ENCODE results near the gene NFYC.

The NFYC gene

DNA sequence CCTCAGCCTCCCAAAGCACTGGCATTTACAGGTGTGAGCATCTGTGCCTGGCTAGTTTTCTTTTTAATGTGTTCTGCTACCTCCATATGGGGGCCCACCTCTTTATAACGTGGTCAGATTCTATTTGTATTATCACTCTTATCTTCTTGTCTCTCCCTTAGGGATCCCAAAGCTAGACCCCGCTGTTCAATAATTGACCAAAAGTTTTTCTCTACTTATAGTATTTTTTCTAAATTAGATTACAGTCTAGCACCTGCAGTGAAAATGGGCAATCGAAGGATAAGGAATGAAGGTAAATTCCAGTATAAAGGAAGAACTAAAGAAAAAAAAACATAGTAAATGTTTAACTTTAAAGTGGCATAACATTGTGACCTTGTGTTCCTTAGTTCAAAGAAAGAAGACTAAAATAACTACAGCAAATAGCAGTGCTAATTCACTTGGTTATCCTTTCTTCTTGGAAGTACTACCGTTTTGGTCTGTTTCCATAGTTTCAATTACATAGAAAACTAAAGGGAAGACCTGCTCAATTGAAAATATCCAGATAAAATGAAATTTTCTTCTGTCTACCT lies 24.1 kb downstream of the NFYC start:
- Histone ChIP-seq H3K36me3 (replicated peaks) (no peaks in the 10 kb centered on the region), H3K27ac (no peak overlapping the region)
- in situ Hi-C loops (cut with HindIII; ENCODE audit: low pct_ligation_motif_present, low sequenced_read_pairs) = no loop called here

DNA sequence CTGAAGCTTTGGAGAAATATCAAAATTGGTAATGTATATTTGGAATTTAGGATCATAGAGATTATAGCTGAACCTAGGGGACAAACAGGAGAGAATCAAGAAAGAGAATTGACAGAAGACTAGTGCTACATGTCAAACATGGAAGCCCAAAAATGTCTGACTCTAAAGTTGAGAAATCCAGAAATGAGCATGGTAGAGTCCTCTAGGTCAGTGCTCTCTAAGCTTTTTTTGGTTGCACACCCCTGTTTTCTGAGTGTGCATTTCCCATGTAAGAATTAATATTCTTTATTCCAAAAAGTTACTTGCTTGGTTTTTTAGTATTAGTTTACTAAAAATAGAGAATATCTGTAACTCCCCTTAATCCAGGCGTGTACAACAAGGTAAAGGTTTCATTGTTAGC lies 25.6 kb downstream of the NFYC start:
- Histone ChIP-seq H3K27ac (no peak overlapping the region), H3K36me3 (replicated peaks) (no peaks in the 10 kb centered on the region), H3K27me3 (replicated peaks) (no peaks in the 10 kb centered on the region), H3K4me3 (ENCODE audit: low read depth, low read length) (no peak overlapping the region)
- TF ChIP-seq, protein P1, sequence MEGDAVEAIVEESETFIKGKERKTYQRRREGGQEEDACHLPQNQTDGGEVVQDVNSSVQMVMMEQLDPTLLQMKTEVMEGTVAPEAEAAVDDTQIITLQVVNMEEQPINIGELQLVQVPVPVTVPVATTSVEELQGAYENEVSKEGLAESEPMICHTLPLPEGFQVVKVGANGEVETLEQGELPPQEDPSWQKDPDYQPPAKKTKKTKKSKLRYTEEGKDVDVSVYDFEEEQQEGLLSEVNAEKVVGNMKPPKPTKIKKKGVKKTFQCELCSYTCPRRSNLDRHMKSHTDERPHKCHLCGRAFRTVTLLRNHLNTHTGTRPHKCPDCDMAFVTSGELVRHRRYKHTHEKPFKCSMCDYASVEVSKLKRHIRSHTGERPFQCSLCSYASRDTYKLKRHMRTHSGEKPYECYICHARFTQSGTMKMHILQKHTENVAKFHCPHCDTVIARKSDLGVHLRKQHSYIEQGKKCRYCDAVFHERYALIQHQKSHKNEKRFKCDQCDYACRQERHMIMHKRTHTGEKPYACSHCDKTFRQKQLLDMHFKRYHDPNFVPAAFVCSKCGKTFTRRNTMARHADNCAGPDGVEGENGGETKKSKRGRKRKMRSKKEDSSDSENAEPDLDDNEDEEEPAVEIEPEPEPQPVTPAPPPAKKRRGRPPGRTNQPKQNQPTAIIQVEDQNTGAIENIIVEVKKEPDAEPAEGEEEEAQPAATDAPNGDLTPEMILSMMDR (IDR thresholded peaks at IDR 0.05; ENCODE audit: low read depth, low read length, missing control alignments) = no peak
- in situ Hi-C loops (cut with HindIII; ENCODE audit: low pct_ligation_motif_present, low sequenced_read_pairs) = no loop called here
- no peak for DNase-seq

More for the DNA sequence above, 24.1 kb downstream of the NFYC start:
- DNase-seq = no peak
- TF ChIP-seq, protein P1 (IDR thresholded peaks at IDR 0.05; ENCODE audit: low read depth, low read length, missing control alignments) = no peak
- no peaks in the 10 kb centered on the region for H3K27me3 ChIP-seq (replicated peaks)
- H3K4me3 ChIP-seq (ENCODE audit: low read depth, low read length) = no peak overlapping the region

DNA sequence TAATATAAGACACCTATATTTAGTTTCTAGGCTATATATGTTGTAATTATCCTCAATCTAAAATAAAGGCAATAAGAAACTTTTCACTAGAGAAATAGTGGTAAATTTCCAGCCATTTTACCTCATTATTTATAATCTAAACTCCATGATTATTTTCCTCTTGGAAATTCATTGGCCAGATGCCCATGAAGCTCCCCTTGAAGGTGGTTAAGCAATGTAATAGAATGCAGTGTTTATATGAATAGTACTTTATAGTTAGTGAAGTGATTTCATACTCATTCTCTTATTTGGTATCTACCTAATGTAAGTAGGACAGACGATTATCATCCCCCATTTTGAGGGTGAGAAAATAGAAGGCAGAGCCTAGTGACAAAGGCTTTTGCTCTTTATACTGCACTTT lies 26.5 kb downstream of the NFYC start:
- H3K27me3 ChIP-seq (replicated peaks) = no peaks in the 10 kb centered on the region
- no peak overlapping the region for H3K27ac ChIP-seq
- no peak overlapping the region for H3K4me3 ChIP-seq (ENCODE audit: low read depth, low read length)
- TF ChIP-seq, protein P1 (IDR thresholded peaks at IDR 0.05; ENCODE audit: low read depth, low read length, missing control alignments) = no peak
- no peaks in the 10 kb centered on the region for H3K36me3 ChIP-seq (replicated peaks)
- DNase-seq = no peak
- in situ Hi-C loops (cut with HindIII; ENCODE audit: low pct_ligation_motif_present, low sequenced_read_pairs) = no loop called here

- Histone ChIP-seq H3K4me3 (ENCODE audit: low read depth, low read length) (no peak overlapping the region), H3K27ac (no peak overlapping the region), H3K36me3 (replicated peaks) (no peaks in the 10 kb centered on the region), H3K27me3 (replicated peaks) (no peaks in the 10 kb centered on the region)
- no peak for DNase-seq
- in situ Hi-C loops (cut with HindIII; ENCODE audit: low pct_ligation_motif_present, low sequenced_read_pairs) = no loop called here
- TF ChIP-seq, protein P1 (IDR thresholded peaks at IDR 0.05; ENCODE audit: low read depth, low read length, missing control alignments) = no peak
These were observed 29.0 kb downstream of the NFYC start for GRCh38 chr1:40720493-40720892.

DNA sequence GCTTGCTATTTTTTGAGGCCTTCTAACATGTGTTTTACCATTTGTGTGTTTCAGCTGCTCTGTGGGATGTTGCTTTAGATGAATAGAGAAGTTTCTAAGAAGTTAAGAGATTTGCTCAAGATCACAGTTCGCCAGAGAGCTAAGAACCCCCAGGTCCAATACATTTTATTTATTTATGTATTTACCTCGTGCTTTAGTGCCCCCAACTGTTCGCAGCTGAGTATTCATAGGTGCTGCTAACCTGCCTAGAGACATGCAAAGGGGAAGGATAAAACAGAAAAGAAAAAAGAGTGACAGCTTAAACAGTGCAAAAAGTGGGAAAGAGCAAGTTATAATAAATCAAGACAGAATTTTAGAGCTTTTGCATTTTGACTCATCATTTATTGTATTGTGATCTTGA lies 31.1 kb downstream of the NFYC start:
- H3K36me3 ChIP-seq (replicated peaks) = no peaks in the 10 kb centered on the region
- H3K4me3 ChIP-seq (ENCODE audit: low read depth, low read length) = no peak overlapping the region
- in situ Hi-C loops (cut with HindIII; ENCODE audit: low pct_ligation_motif_present, low sequenced_read_pairs) = no loop called here
- TF ChIP-seq, protein P1 (IDR thresholded peaks at IDR 0.05; ENCODE audit: low read depth, low read length, missing control alignments) = no peak
- DNase-seq = no peak
- H3K27ac ChIP-seq = no peak overlapping the region
- no peaks in the 10 kb centered on the region for H3K27me3 ChIP-seq (replicated peaks)

Measured in brain microvascular endothelial cell (primary cell).